HCT116 (cell line): Measurements from ENCODE around the gene ZNF747.

ENCODE experiments used
- MAX ChIP-seq: IDR thresholded peaks from 2 replicates; pipeline ENCODE4 v1.6.1; 2012
- POLR2A ChIP-seq: IDR thresholded peaks from 2 replicates; pipeline ENCODE4 v1.7.0; 2011; ENCODE audit warnings: borderline replicate concordance; ENCODE audit not compliant: insufficient read depth, insufficient read length; ENCODE audit errors: extremely low read depth
- YY1 ChIP-seq: IDR thresholded peaks from 2 replicates; pipeline ENCODE4 v1.6.1; 2011; ENCODE audit warnings: low read length, low read depth, moderate library complexity, mild to moderate bottlenecking; ENCODE audit not compliant: insufficient replicate concordance; ENCODE audit errors: extremely low read depth

- TF ChIP-seq POLR2A (no peak), MAX (no peak), YY1 (no peak)
These were observed 23.1 kb downstream of the ZNF747 start for GRCh38 chr16:30511509-30511908.
